Mucosa of descending colon (tissue), 3 donors: ENCODE results near the gene PTTG1IP. TPM values are rescaled to one million over a fixed set of nuclear protein-coding genes. Genes with fewer than 3 reads are reported as not detected.
A peak's percentile ranks its signal among the peaks of the same experiment; 100 is the strongest.

Source experiments
- ATAC-seq: fragments of 200-7000 bp; cut with Tn5 transposase; one replicate; pipeline ENCODE4 v1.9.1; 2020; ENCODE audit warnings: mild to moderate bottlenecking, moderate library complexity
- DNase-seq, 3 donors: peaks; one replicate each; pipeline ENCODE4 v3.0.0-alpha.2; 2020
- H3K36me3 ChIP-seq: fragments of 200-600 bp; one replicate; pipeline ENCODE4 v1.8.0; 2021; ENCODE audit warnings: low read depth, mild to moderate bottlenecking
- H3K4me1 ChIP-seq: fragments of 200-600 bp; one replicate; pipeline ENCODE4 v1.8.0; 2021; ENCODE audit warnings: low read depth, mild to moderate bottlenecking
- H3K4me3 ChIP-seq: fragments of 200-600 bp; one replicate; pipeline ENCODE4 v1.8.0; 2021; ENCODE audit warnings: mild to moderate bottlenecking
- H3K9me3 ChIP-seq: fragments of 200-600 bp; one replicate; pipeline ENCODE4 v1.8.0; 2021; ENCODE audit warnings: mild to moderate bottlenecking
- intact Hi-C, 2 donors: fragments of 100-400 bp; cut with DNase I in 1 of 2; cut with micrococcal nuclease in 1 of 2; formaldehyde crosslinking; loops; one replicate each; pipeline versions ENCODE4 v1.11.0 to v1.11.1; 2022; cut with DNase I, micrococcal nuclease
- total RNA-seq, 3 donors: library from RNA; stranded (reverse); fragmentation: NEBNext Ultra II Directional in 2 of 3; extraction: Animal tissue kit (Norgen Biotek cat#: 25700) in 2 of 3; gene quantifications; one replicate each; pipeline versions ENCODE4 v1.2.1 to v1.2.4, GENCODE V29; 2021 to 2023
- TF ChIP-seq, protein P1 (sequence below): fragments of 200-600 bp; IDR thresholded peaks from one replicate; pipeline ENCODE4 v1.8.0; 2022; ENCODE audit warnings: antibody characterized with exemption, mild to moderate bottlenecking
- donor health status: DM: no; HTN: no; CAD: no; lungs with moderate emphysema.
- donor health status: DM: no; HTN: no; CAD: no.
- donor health status: DM: no; HTN: yes; CAD: no.

PTTG1IP gene
- total RNA-seq, 3 donors from 2014 or later: 202 to 391 (median 286) TPM

DNA sequence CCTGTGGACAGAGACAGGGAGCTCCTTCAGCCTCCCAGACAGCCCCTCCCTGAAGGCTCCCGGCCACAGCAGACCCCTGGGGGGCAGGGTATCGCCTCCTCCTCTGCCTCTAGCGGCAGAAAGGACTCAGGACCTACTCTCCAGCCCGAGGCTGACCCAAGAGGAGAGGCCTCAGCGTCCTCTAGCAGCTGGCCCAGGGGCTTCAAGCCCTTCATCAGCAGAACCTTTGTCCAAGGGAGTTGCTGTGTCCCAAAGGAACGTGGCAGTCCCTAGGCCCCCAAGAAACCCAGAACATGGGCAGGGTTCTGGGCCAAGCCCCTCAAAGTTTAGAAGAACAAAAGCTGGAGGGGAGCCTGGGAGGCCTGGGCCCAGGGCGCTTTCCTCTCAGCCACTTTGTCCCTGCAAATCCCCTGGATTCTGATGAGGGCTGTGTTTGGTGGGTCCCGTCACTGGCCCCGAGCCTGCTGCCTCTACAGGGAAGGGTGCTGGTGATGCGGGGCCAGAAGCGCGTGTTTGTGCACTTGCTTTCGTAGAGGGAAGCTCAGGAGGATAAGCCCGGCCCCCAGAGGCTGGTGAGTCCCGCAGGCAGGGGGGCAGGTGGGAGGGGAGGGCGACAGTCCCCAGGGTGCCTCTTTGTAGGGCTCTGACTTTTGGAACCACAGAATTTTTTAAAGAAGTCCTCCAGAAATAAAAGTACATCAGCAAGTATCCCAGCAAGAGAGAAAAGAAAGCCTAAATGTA is 33.9 kb upstream of the PTTG1IP start:
- TF ChIP-seq, protein P1, sequence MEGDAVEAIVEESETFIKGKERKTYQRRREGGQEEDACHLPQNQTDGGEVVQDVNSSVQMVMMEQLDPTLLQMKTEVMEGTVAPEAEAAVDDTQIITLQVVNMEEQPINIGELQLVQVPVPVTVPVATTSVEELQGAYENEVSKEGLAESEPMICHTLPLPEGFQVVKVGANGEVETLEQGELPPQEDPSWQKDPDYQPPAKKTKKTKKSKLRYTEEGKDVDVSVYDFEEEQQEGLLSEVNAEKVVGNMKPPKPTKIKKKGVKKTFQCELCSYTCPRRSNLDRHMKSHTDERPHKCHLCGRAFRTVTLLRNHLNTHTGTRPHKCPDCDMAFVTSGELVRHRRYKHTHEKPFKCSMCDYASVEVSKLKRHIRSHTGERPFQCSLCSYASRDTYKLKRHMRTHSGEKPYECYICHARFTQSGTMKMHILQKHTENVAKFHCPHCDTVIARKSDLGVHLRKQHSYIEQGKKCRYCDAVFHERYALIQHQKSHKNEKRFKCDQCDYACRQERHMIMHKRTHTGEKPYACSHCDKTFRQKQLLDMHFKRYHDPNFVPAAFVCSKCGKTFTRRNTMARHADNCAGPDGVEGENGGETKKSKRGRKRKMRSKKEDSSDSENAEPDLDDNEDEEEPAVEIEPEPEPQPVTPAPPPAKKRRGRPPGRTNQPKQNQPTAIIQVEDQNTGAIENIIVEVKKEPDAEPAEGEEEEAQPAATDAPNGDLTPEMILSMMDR: no peak
- H3K4me1 ChIP-seq: peaks cover 10% of the 10 kb centered on the region
- DNase-seq (no peak), ATAC-seq (no peak)
- H3K36me3 ChIP-seq: no peaks in the 10 kb centered on the region
- intact Hi-C loops: no loop called here
- no peaks in the 10 kb centered on the region for H3K9me3 ChIP-seq
- no peak overlapping the region for H3K4me3 ChIP-seq

DNA sequence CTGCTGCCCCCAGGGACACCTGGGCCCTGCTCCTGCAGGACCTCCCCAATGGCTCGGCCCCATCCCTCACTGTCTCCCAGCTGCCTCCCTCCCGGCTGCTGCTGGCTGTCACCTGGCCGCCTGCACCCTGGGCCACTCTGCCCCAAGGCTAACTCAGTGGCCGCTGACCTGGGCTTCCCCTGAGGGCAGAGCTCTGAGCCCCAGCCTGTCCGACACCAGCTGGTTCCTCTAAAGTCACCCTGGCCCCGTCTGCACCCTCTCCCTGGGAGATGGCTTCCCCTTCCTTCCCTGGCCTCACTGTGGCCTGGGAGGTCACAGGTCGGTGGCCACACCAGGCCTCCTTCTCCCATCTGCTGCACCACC is 32.2 kb upstream of the PTTG1IP start:
- H3K36me3 ChIP-seq: no peaks in the 10 kb centered on the region
- no peaks in the 10 kb centered on the region for H3K4me1 ChIP-seq
- intact Hi-C loops: no loop called here
- no peak for DNase-seq
- H3K9me3 ChIP-seq: no peaks in the 10 kb centered on the region
- TF ChIP-seq, protein P1: no peak
- H3K4me3 ChIP-seq: no peak overlapping the region
- peak; percentile 8 for ATAC-seq

DNA sequence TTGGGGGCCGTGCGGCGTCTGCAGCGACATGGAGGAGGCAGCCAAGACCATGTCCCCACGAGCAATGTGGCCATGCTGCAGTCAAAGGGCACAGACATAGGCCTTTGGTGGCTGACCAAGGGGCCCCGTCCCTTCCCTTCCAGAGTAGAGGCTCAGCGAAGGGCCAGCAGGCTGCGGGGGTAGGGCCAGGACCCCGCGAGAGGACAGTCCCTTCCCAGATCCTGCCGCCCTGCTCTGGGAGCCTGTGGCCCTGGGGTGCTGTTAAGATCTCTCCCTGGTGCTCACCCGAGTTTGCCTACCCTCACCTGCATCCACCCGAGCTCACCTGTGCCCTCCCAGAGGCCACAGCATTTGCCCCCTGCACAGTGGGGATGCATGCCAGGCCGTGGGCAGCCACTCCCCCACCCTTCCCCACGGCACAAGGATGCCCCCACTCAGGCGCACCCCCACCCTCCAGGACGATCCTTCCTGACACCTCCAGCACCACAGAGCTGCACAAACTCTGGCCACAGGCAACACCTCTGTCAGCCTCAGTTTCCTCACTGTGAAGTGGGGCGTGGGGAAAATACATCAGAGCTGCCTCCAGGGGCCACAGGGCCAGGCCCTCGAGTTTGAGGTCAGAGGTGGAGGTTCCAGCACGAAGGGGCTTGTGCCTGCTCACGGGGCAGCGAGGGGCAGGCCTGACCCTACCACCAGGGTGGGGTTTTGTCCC is 31.7 kb upstream of the PTTG1IP start:
- H3K9me3 ChIP-seq: no peaks in the 10 kb centered on the region
- no peaks in the 10 kb centered on the region for H3K4me1 ChIP-seq
- ATAC-seq: no peak
- H3K4me3 ChIP-seq: no peak overlapping the region
- TF ChIP-seq, protein P1: no peak
- peak in 1 of 3 donors; percentile 29 for DNase-seq
- intact Hi-C loops: no loop called here
- no peaks in the 10 kb centered on the region for H3K36me3 ChIP-seq

DNA sequence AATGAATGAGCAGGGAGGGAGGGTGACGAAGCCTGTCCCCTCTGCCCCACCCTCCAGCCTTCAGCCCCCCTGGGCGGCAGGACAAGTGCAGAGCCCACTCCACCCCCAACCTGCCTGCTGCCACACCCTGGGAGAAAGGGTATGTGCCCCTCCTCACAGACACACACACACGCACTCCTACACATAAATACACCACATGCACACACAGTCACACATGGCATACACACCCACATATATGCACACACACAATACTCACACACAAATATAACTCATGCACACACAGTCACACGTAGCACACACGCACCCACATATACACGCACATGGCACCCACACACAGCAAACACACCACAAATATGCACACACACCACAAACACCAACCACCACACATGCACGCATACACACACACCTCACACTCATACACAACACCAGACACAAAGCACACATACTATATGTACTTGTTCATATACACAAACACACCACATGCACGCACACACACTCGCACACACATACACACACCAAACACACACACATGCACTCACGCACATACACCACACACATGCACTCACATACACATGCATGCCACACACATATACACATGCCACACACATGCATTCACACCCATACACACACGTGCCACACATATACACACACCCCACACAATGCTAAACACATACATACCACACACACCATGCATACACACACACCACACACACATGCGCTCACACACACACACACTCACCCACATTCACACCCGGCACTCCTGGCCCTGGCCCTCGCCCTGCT is 30.8 kb upstream of the PTTG1IP start:
- Histone ChIP-seq H3K4me1 (no peaks in the 10 kb centered on the region), H3K36me3 (no peaks in the 10 kb centered on the region), H3K9me3 (no peaks in the 10 kb centered on the region), H3K4me3 (no peak overlapping the region)
- intact Hi-C loops: no loop called here
- ATAC-seq (no peak), DNase-seq (peak in 1 of 3 donors; percentile 9)
- TF ChIP-seq, protein P1: no peak

DNA sequence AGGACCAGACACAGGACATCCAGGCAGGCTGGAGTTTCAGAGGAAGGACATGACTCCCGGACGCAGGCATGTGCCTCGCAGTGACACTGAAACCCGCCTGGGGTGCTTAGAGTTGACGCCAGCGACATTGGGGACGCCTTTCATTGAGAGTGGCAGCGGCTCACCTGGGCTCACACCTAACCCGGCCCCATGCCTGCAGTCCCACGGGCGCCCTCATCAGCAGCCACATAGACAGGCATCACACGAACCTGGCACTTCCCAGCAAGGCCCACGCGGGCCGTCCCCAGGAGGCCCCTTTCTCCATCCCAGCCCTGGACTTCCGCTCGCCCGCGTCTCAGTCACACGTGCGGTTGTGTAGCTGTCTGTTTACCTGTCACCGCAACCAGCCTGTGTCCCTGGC is 30.2 kb upstream of the PTTG1IP start:
- DNase-seq (peak in 1 of 3 donors; percentile 48), ATAC-seq (no peak)
- no peaks in the 10 kb centered on the region for H3K4me1 ChIP-seq
- TF ChIP-seq, protein P1: no peak
- no peaks in the 10 kb centered on the region for H3K9me3 ChIP-seq
- no peaks in the 10 kb centered on the region for H3K36me3 ChIP-seq
- H3K4me3 ChIP-seq: no peak overlapping the region
- intact Hi-C loops: no loop called here
